ENCODE results near the gene SLMAP. TPM values are rescaled to one million over a fixed set of nuclear protein-coding genes. Genes with fewer than 3 reads are reported as not detected.

Gene SLMAP
- total and polyA plus RNA-seq, 7 experiments from 2014 or later: 20.2 to 77.1 (median 63.4) TPM

- Mint-ChIP-seq H3K9me3 (no peaks in the 10 kb centered on the region), H3K4me3 (no peak overlapping the region), H3K36me3 (peaks cover 0 to 6% (median 0%) of the 10 kb centered on the region in 5 donors), H3K27me3 (no peaks in the 10 kb centered on the region), H3K27ac (no peak overlapping the region), H3K4me1 (peaks cover 0 to 4% (median 0%) of the 10 kb centered on the region in 7 donors)
- intact Hi-C loops (cut with micrococcal nuclease): no loop called here
- peaks cover 0 to 5% (median 0%) of the 10 kb centered on the region in 3 experiments for H3K36me3 ChIP-seq (ENCODE audit: control insufficient read depth in 2 of 3, insufficient read depth in 3 of 3, low read length in 3 of 3)
- H3K27me3 ChIP-seq (ENCODE audit: control insufficient read depth in 2 of 2, insufficient read depth in 2 of 2, low read length in 2 of 2): no peaks in the 10 kb centered on the region
- H3K9me3 ChIP-seq (ENCODE audit: control insufficient read depth in 2 of 3, low read length in 3 of 3): no peaks in the 10 kb centered on the region
- DNase-seq: no peak
- H3K4me3 ChIP-seq (ENCODE audit: low read length): no peak overlapping the region
- H3K4me1 ChIP-seq (ENCODE audit: control insufficient read depth in 2 of 2, insufficient read depth in 2 of 2, low read length in 2 of 2): no peaks in the 10 kb centered on the region
- POLR2A ChIA-PET: no interaction called here
- ATAC-seq: no peak
- CTCF ChIA-PET: no interaction called here
- no peak overlapping the region for H3K27ac ChIP-seq (ENCODE audit: low read depth, low read length)
Observed at GRCh38 chr3:57851304-57851703, 95.2 kb downstream of the SLMAP start.

- Histone ChIP-seq H3K4me3 (ENCODE audit: low read length) (no peak overlapping the region), H3K36me3 (ENCODE audit: control insufficient read depth in 2 of 3, insufficient read depth in 3 of 3, low read length in 3 of 3) (peaks cover 0 to 5% (median 0%) of the 10 kb centered on the region in 3 experiments), H3K9me3 (ENCODE audit: control insufficient read depth in 2 of 3, low read length in 3 of 3) (no peaks in the 10 kb centered on the region), H3K27me3 (ENCODE audit: control insufficient read depth in 2 of 2, insufficient read depth in 2 of 2, low read length in 2 of 2) (no peaks in the 10 kb centered on the region), H3K4me1 (ENCODE audit: control insufficient read depth in 2 of 2, insufficient read depth in 2 of 2, low read length in 2 of 2) (no peaks in the 10 kb centered on the region), H3K27ac (ENCODE audit: low read depth, low read length) (no peak overlapping the region)
- DNase-seq: no peak
- Mint-ChIP-seq H3K27me3 (no peaks in the 10 kb centered on the region), H3K36me3 (peaks cover 0 to 6% (median under 1%) of the 10 kb centered on the region in 5 donors), H3K4me1 (peaks cover 0 to 4% (median 0%) of the 10 kb centered on the region in 7 donors), H3K9me3 (no peaks in the 10 kb centered on the region), H3K4me3 (no peak overlapping the region), H3K27ac (no peak overlapping the region)
- no peak for ATAC-seq
- intact Hi-C loops (cut with micrococcal nuclease): loop anchor here in 1 of 2 donors (2.0 kb wide), 1 partner anchor 456 kb away; no protein-coding TSS in a partner anchor
- POLR2A ChIA-PET: no interaction called here
- CTCF ChIA-PET: interaction anchor here (0.6 to 1.4 kb wide), 2 partner anchors 39 to 455 kb away, joined by 3 to 7 read pairs; no protein-coding TSS in a partner anchor
Observed at GRCh38 chr3:57852896-57853295, 96.8 kb downstream of the SLMAP start.

DNA sequence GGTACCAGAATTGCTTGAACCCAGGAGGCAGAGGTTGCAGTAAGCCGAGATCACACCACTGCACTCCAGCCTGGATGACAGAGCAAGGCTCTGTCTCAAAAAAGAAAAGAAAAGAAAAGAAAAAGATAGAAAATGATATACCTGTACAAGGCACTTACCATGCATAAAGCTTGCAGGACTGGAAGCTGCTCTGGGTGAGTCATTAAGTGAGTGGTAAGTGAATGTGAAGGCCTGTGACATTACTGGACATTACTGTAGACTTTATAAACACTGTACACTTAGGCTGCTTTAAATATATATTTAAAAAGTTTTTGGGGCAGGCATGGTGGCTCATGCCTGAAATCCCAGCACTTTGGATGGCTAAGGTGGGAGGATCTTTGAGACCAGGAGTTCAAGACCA is 99.2 kb downstream of the SLMAP start:
- no peaks in the 10 kb centered on the region for H3K9me3 ChIP-seq (ENCODE audit: control insufficient read depth in 2 of 3, low read length in 3 of 3)
- H3K4me1 ChIP-seq (ENCODE audit: control insufficient read depth in 2 of 2, insufficient read depth in 2 of 2, low read length in 2 of 2): no peaks in the 10 kb centered on the region
- Mint-ChIP-seq H3K27me3 (no peaks in the 10 kb centered on the region), H3K4me3 (no peak overlapping the region), H3K36me3 (peaks cover 3 to 18% (median 8%) of the 10 kb centered on the region in 5 donors), H3K9me3 (no peaks in the 10 kb centered on the region), H3K27ac (peak overlapping the region in 1 of 9 donors; percentile 33), H3K4me1 (peaks cover 0 to 2% (median 0%) of the 10 kb centered on the region in 7 donors)
- no peak for ATAC-seq
- intact Hi-C loops (cut with micrococcal nuclease): no loop called here
- H3K27me3 ChIP-seq (ENCODE audit: control insufficient read depth in 2 of 2, insufficient read depth in 2 of 2, low read length in 2 of 2): no peaks in the 10 kb centered on the region
- H3K27ac ChIP-seq (ENCODE audit: low read depth, low read length): no peak overlapping the region
- DNase-seq: no peak
- ChIA-PET CTCF (interaction anchor here (0.7 kb wide), 1 partner anchor 205 kb away, joined by 5 read pairs; no protein-coding TSS in a partner anchor), POLR2A (no interaction called here)
- no peak overlapping the region for H3K4me3 ChIP-seq (ENCODE audit: low read length)
- peaks cover 0 to 23% (median 5%) of the 10 kb centered on the region in 3 experiments for H3K36me3 ChIP-seq (ENCODE audit: control insufficient read depth in 2 of 3, insufficient read depth in 3 of 3, low read length in 3 of 3)

GRCh38 chr3:57855943-57856342 is 99.8 kb downstream of the SLMAP start:
- POLR2A ChIA-PET: interaction anchor here (0.6 kb wide), 1 partner anchor 174 kb away, joined by 3 read pairs; no protein-coding TSS in a partner anchor
- ATAC-seq (no peak), DNase-seq (no peak)
- no peaks in the 10 kb centered on the region for H3K9me3 ChIP-seq (ENCODE audit: control insufficient read depth in 2 of 3, low read length in 3 of 3)
- Mint-ChIP-seq H3K36me3 (peaks cover 4 to 17% (median 10%) of the 10 kb centered on the region in 5 donors), H3K4me3 (no peak overlapping the region), H3K9me3 (no peaks in the 10 kb centered on the region), H3K4me1 (peaks cover 0 to 2% (median 0%) of the 10 kb centered on the region in 7 donors), H3K27me3 (no peaks in the 10 kb centered on the region), H3K27ac (no peak overlapping the region)
- CTCF ChIA-PET: interaction anchor here (0.6 to 1.3 kb wide), 3 partner anchors 39 to 860 kb away, joined by 3 to 6 read pairs (median 5); no protein-coding TSS in a partner anchor
- no peak overlapping the region for H3K4me3 ChIP-seq (ENCODE audit: low read length)
- intact Hi-C loops (cut with micrococcal nuclease): no loop called here
- H3K27me3 ChIP-seq (ENCODE audit: control insufficient read depth in 2 of 2, insufficient read depth in 2 of 2, low read length in 2 of 2): no peaks in the 10 kb centered on the region
- H3K36me3 ChIP-seq (ENCODE audit: control insufficient read depth in 2 of 3, insufficient read depth in 3 of 3, low read length in 3 of 3): peaks cover 0 to 26% (median 5%) of the 10 kb centered on the region in 3 experiments
- H3K4me1 ChIP-seq (ENCODE audit: control insufficient read depth in 2 of 2, insufficient read depth in 2 of 2, low read length in 2 of 2): no peaks in the 10 kb centered on the region
- no peak overlapping the region for H3K27ac ChIP-seq (ENCODE audit: low read depth, low read length)

- no peaks in the 10 kb centered on the region for H3K9me3 Mint-ChIP-seq
- H3K27ac Mint-ChIP-seq: no peak overlapping the region
- peaks cover 4 to 19% (median 12%) of the 10 kb centered on the region in 5 donors for H3K36me3 Mint-ChIP-seq
- ChIA-PET POLR2A (no interaction called here), CTCF (interaction anchor here (1.1 to 1.3 kb wide), 2 partner anchors 40 to 459 kb away, joined by 3 to 6 read pairs; no protein-coding TSS in a partner anchor)
- H3K4me1 ChIP-seq (ENCODE audit: control insufficient read depth in 2 of 2, insufficient read depth in 2 of 2, low read length in 2 of 2): no peaks in the 10 kb centered on the region
- H3K4me3 ChIP-seq (ENCODE audit: low read length): no peak overlapping the region
- no peaks in the 10 kb centered on the region for H3K27me3 ChIP-seq (ENCODE audit: control insufficient read depth in 2 of 2, insufficient read depth in 2 of 2, low read length in 2 of 2)
- DNase-seq (peak in 3 of 9 donors; percentile 3 to 6 (median 4)), ATAC-seq (no peak)
- H3K27ac ChIP-seq (ENCODE audit: low read depth, low read length): no peak overlapping the region
- H3K36me3 ChIP-seq (ENCODE audit: control insufficient read depth in 2 of 3, insufficient read depth in 3 of 3, low read length in 3 of 3): peaks cover 0 to 25% (median 5%) of the 10 kb centered on the region in 3 experiments
- H3K4me3 Mint-ChIP-seq: no peak overlapping the region
- intact Hi-C loops (cut with micrococcal nuclease): no loop called here
- H3K27me3 Mint-ChIP-seq: no peaks in the 10 kb centered on the region
- peaks cover 0 to 2% (median 0%) of the 10 kb centered on the region in 7 donors for H3K4me1 Mint-ChIP-seq
- H3K9me3 ChIP-seq (ENCODE audit: control insufficient read depth in 2 of 3, low read length in 3 of 3): no peaks in the 10 kb centered on the region
Observed at GRCh38 chr3:57856675-57857074, 100.6 kb downstream of the SLMAP start.

DNA sequence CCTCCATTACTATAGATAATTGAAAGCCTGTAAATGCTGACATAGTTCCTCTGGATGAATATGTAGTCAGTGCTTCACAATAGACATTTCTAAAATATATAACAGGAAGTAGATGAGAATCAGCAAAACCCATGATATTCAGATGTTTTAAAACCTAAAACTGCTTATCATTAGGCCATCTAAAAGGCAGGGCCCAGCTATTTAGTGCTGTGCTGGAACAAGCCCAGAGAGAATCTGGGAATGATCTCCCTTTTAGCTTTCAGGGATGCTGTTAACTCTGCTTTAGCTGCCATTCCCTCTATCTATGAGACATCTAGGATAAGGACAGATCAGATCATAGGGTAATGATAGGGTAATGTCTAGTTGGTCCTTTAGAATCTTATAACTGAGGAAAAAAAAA is 106.8 kb downstream of the SLMAP start:
- no peak overlapping the region for H3K4me3 ChIP-seq (ENCODE audit: low read length)
- ChIA-PET CTCF (no interaction called here), POLR2A (no interaction called here)
- intact Hi-C loops (cut with micrococcal nuclease): no loop called here
- H3K36me3 ChIP-seq (ENCODE audit: control insufficient read depth in 2 of 3, insufficient read depth in 3 of 3, low read length in 3 of 3): peaks cover 0 to 33% (median 5%) of the 10 kb centered on the region in 3 experiments
- Mint-ChIP-seq H3K9me3 (no peaks in the 10 kb centered on the region), H3K4me1 (peaks cover 0 to 2% (median 0%) of the 10 kb centered on the region in 7 donors), H3K4me3 (no peak overlapping the region), H3K36me3 (peaks cover 9 to 50% (median 31%) of the 10 kb centered on the region in 5 donors), H3K27me3 (no peaks in the 10 kb centered on the region), H3K27ac (peak overlapping the region in 1 of 9 donors; percentile 23)
- ATAC-seq (no peak), DNase-seq (no peak)
- H3K9me3 ChIP-seq (ENCODE audit: control insufficient read depth in 2 of 3, low read length in 3 of 3): no peaks in the 10 kb centered on the region
- no peak overlapping the region for H3K27ac ChIP-seq (ENCODE audit: low read depth, low read length)
- no peaks in the 10 kb centered on the region for H3K4me1 ChIP-seq (ENCODE audit: control insufficient read depth in 2 of 2, insufficient read depth in 2 of 2, low read length in 2 of 2)
- no peaks in the 10 kb centered on the region for H3K27me3 ChIP-seq (ENCODE audit: control insufficient read depth in 2 of 2, insufficient read depth in 2 of 2, low read length in 2 of 2)

DNA sequence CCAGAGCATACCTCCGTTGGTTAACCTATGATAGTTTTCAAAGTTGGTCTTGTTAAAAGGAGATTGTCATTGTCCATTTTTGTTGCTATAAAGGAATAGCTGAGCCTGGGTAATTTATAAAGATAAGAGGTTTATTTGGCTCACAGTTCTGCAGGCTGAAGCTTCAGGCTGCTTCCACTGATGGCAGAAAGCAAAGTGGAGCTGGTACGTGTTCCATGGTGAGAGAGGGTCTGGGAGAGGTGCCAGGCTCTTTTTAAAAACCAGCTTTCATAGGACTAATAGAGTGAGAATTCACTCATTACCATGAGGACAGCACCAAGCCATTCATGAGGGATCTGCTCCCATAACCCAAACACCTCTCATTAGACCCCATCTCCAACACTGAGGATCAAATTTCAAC is 107.3 kb downstream of the SLMAP start:
- H3K9me3 ChIP-seq (ENCODE audit: control insufficient read depth in 2 of 3, low read length in 3 of 3): no peaks in the 10 kb centered on the region
- no peak for ATAC-seq
- no peaks in the 10 kb centered on the region for H3K9me3 Mint-ChIP-seq
- H3K4me3 ChIP-seq (ENCODE audit: low read length): no peak overlapping the region
- H3K27ac Mint-ChIP-seq: peak overlapping the region in 1 of 9 donors; percentile 23
- no peaks in the 10 kb centered on the region for H3K27me3 Mint-ChIP-seq
- no peak overlapping the region for H3K27ac ChIP-seq (ENCODE audit: low read depth, low read length)
- intact Hi-C loops (cut with micrococcal nuclease): no loop called here
- peaks cover 7 to 46% (median 26%) of the 10 kb centered on the region in 5 donors for H3K36me3 Mint-ChIP-seq
- H3K27me3 ChIP-seq (ENCODE audit: control insufficient read depth in 2 of 2, insufficient read depth in 2 of 2, low read length in 2 of 2): no peaks in the 10 kb centered on the region
- DNase-seq: no peak
- H3K4me1 ChIP-seq (ENCODE audit: control insufficient read depth in 2 of 2, insufficient read depth in 2 of 2, low read length in 2 of 2): no peaks in the 10 kb centered on the region
- CTCF ChIA-PET: no interaction called here
- H3K4me1 Mint-ChIP-seq: peaks cover 0 to 2% (median 0%) of the 10 kb centered on the region in 7 donors
- POLR2A ChIA-PET: no interaction called here
- no peak overlapping the region for H3K4me3 Mint-ChIP-seq
- peaks cover 0 to 29% (median 5%) of the 10 kb centered on the region in 3 experiments for H3K36me3 ChIP-seq (ENCODE audit: control insufficient read depth in 2 of 3, insufficient read depth in 3 of 3, low read length in 3 of 3)

Data from naive thymus-derived CD4-positive, alpha-beta T cell (primary cell).